22Rv1 (cell line): Measurements from ENCODE around the gene FLOT1.
"Not testable (repeated sequence)": the region's sequence is repeated elsewhere in the genome, so short reads cannot be mapped to it uniquely, and the experiment has no call there.

Experiments used
- ZFX ChIP-seq: fragments of 450-650 bp; IDR thresholded peaks from 2 replicates; pipeline ENCODE4 v1.6.1; 2017; ENCODE audit warnings: antibody characterized with exemption, borderline replicate concordance
- TF ChIP-seq, protein P1 (sequence below): fragments of 450-650 bp; IDR thresholded peaks from 2 replicates; pipeline ENCODE4 v1.5.1; 2017; ENCODE audit warnings: mild to moderate bottlenecking

GRCh38 chr6:30717845-30718720 is 24.4 kb downstream of the FLOT1 start:
- TF ChIP-seq, protein P1, sequence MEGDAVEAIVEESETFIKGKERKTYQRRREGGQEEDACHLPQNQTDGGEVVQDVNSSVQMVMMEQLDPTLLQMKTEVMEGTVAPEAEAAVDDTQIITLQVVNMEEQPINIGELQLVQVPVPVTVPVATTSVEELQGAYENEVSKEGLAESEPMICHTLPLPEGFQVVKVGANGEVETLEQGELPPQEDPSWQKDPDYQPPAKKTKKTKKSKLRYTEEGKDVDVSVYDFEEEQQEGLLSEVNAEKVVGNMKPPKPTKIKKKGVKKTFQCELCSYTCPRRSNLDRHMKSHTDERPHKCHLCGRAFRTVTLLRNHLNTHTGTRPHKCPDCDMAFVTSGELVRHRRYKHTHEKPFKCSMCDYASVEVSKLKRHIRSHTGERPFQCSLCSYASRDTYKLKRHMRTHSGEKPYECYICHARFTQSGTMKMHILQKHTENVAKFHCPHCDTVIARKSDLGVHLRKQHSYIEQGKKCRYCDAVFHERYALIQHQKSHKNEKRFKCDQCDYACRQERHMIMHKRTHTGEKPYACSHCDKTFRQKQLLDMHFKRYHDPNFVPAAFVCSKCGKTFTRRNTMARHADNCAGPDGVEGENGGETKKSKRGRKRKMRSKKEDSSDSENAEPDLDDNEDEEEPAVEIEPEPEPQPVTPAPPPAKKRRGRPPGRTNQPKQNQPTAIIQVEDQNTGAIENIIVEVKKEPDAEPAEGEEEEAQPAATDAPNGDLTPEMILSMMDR, result not testable (repeated sequence)
- not testable (repeated sequence) for TF ChIP-seq ZFX
